ENCODE results near the gene SORCS2. TPM values are rescaled to one million over a fixed set of nuclear protein-coding genes. Genes with fewer than 3 reads are reported as not detected.

SORCS2 gene
- total RNA-seq, 1 donor: under 0.01 TPM

DNA sequence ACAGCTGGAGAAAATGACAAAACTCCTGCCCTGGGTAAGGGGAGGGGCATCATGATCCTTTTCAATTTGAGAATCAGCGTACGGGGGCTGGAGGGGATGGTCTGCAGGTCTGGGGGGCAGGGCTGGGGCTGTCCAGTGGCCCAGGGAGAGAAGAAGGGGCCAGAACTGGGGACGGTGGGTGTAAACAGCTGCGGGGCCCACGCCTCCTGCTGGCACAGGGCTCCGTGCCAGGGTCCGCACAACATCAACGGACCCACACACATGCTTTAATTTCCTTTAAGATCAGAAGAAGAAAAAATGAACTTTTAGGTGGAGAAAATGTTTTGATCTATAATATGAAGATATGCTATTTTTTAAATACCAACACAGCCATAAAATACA is 190.3 kb downstream of the SORCS2 start:
- no peak for DNase-seq (ENCODE audit: low read depth in 2 of 3, low spot score in 2 of 3)

DNA sequence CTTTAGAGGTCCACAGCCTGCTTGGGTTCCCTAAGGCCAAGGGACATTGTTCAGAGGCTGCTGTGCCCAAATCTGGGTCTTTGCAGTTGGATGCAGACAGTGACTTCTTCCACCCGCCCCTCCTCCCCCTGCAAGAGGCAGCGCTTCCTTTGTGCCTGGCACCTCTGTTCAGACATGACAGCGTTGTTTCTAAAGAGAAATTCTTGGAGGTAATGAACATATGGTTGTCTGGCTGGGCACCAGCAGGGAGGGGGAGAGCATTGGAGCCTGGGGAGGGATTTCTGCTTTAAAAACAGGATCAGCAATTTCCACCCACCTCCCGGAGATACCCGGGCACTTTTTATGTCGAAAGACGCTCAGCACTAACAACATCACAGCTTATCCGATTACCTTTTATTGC is 190.9 kb downstream of the SORCS2 start:
- DNase-seq (ENCODE audit: low read depth in 2 of 3, low spot score in 2 of 3): no peak

DNA sequence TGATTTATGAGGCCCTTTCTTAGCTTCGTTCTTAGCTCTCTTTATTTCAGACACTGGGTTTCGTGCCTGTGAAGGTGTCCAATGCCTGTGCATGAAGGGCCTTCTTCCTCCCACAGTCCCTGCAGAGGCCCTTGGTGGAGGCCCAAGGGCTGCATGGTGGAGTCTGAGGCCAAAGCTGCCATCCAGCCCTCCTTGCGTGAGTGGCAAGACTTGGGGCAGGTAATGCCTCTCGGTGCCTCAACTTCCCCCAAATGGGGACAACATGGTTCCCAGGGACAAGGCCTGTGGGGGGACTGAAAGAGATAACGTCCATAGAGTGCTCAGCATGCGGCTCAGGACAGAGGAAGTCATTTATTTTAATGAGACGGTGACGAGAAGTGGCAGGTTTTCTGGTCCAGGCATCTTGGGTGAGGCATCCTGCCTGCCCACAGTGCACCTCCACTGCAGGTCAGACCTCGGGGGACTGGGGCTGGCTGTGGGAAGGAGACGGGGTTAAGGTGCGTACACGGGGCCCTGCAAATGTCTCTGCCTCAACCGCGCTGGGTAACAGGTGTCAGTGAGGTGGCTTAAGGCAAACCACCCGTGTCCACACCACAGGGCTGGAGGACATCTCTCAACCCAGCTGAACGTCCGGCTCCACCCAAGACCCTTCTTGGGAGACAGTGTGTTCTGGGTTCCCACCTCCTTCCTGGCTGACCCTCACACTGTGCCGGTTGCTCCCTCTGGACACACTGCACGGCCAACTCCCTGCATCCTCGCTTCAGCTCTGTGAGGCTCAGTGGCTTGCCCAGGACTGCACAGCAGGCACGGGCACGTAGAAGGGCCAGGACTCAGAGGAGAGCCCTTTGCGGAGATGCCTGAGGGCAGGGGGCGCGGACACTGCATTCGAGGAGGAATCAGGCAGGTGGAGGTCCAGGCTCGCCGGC is 191.9 kb downstream of the SORCS2 start:
- no peak for DNase-seq (ENCODE audit: low read depth in 2 of 3, low spot score in 2 of 3)

DNA sequence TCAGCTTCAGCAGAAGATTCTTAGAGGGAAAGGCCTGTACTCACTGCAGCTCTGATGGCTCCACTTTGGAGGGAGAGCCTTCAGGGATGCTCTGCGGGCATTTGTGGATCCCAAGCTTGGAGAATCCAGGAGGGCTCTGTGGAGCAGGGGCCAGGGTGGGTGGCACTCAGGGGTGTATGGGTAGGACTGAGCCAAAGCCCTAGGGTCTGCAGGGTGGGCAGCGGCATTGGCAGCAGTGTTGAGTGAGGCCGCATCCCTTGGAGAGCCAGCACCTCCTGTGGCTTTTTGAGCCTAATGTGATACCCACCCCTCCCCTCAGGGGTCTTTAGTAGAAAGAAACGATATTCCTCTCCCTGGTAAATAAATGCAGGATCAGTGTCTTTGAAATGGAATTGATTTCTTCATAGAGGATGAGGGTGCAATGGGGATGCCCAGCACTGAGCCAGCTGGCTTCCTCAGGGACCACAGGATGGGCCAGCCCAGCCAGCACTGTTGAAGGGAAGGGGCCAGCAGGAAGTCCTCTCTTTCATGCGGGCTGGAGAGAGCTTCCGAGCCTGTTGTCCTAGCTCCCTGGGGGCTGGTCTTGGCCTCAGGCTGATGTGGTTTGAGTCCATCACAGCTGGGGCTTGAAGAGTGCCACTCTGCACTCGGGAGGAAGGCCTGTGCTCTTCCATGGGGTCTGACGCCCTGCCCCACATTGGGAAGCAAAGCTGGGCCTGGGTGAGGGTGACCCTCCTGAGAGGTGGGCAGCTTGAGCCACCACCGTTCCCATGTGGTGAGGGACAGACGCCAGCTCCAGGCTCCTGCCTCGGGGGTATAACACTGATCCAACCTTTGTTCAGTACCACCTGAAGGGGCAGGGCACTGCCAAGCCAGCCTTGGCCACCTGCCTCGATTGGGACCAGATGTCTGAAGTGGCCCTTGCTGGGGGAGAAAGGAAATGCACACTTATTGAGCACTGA is 192.9 kb downstream of the SORCS2 start:
- no peak for DNase-seq (ENCODE audit: low read depth in 2 of 3, low spot score in 2 of 3)

DNA sequence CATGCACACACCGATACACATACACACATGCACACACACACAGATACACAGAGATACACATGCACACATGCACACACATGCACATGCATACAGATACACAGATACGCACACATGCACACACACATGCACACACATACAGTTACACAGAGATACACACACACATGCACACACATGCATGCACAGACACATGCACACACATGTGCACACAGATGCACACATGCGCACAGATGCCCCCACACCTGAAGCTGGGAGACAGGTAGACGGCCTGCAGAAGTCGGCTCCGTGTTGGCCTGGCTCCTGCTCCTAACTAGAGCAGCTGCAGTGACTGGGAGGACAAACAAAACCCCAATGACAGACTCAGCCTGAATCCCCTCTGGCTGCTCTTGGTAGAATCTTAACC is 195.6 kb downstream of the SORCS2 start:
- DNase-seq (ENCODE audit: low read depth in 2 of 3, low spot score in 2 of 3): no peak

DNA sequence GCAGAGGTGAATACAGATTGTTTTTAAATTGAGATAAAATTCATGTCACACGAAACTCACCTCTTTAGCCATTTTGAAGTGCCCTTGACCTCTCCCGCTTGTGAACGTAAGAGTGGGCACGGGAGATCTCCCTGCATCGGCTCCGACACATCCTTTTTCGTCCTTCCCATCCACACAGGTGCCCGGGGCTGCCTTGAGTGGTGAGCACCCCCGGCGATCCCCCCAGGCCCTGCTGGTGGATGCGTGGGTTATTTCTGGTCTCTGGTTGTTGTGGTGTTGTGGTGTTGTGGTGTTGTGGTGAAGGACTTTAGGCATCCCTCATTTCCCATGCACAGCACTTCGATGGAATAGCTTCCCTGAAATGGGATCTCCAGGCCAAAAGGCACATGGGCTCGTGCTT is 196.3 kb downstream of the SORCS2 start:
- DNase-seq (ENCODE audit: low read depth in 2 of 3, low spot score in 2 of 3): no peak

- DNase-seq (ENCODE audit: low read depth in 2 of 3, low spot score in 2 of 3): no peak
Measured at GRCh38 chr4:7389101-7389701, 196.9 kb downstream of the SORCS2 start.

- DNase-seq (ENCODE audit: low read depth in 2 of 3, low spot score in 2 of 3): no peak
Measured at GRCh38 chr4:7389719-7390118, 197.4 kb downstream of the SORCS2 start.

GRCh38 chr4:7390336-7390735 is 198.0 kb downstream of the SORCS2 start:
- no peak for DNase-seq (ENCODE audit: low read depth in 2 of 3, low spot score in 2 of 3)

- DNase-seq (ENCODE audit: low read depth in 2 of 3, low spot score in 2 of 3): no peak
Measured at GRCh38 chr4:7390906-7391636, 198.7 kb downstream of the SORCS2 start.

- DNase-seq (ENCODE audit: low read depth in 2 of 3, low spot score in 2 of 3): no peak
Measured at GRCh38 chr4:7391637-7392437, 199.5 kb downstream of the SORCS2 start.

- no peak for DNase-seq (ENCODE audit: low read depth in 2 of 3, low spot score in 2 of 3)
Measured at GRCh38 chr4:7392438-7393421, 200.4 kb downstream of the SORCS2 start.

- DNase-seq (ENCODE audit: low read depth in 2 of 3, low spot score in 2 of 3): no peak
Measured at GRCh38 chr4:7393601-7394575, 201.6 kb downstream of the SORCS2 start.

GRCh38 chr4:7394681-7395451 is 202.5 kb downstream of the SORCS2 start:
- no peak for DNase-seq (ENCODE audit: low read depth in 2 of 3, low spot score in 2 of 3)

DNA sequence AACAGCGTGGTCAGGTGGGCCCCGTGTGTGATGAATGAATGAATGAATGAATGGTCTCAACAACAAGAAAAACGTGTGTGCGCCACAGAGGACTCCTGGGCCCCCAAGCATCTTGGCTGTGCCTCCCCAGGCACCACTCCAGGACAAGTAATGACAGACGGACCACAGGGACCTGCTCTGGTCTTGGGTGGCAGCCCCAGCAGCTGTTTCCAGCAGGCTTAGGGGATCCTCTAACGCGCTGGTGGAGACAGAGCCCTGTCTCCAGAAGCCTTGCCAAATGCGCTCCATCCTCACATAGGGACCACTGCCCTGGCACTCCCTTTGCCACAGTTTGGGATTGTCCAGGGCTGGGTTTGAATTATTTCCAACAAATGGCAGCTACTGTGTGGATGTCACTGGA is 203.3 kb downstream of the SORCS2 start:
- DNase-seq (ENCODE audit: low read depth in 2 of 3, low spot score in 2 of 3): no peak

DNA sequence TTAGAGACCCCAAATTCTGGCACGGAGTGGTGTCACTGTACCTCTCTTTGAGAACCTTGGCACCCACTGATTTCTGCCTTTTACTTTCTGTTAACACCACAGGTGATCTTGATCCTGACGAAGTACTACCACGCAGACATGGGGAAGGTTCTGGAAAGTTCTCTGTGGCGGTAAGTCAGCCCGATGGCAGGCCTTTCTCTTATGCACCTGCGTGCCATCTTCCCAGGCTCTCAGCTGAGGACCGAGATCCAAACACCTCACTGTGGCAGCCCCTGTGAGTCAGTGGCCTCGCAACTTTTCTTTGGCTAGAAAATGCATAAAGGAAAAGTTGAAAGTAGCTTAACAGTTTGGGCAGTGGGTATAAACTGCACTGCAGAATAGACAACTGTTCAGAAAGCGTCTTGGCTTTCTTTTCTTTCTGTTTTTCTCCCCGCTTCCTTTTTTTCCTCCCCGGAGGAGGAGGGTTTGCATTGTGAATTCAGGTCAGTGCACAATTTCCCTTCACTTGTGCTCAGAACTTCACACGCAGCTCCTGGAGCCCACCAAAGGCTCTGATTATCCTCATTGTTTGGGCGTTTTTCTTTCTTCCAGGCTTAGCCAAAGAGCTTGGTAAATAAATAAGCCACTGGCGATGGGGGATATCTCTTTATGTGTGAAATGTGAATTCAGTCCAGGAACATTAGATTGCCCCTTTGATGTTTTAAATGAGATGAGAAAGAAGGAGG is 204.0 kb downstream of the SORCS2 start:
- DNase-seq (ENCODE audit: low read depth in 2 of 3, low spot score in 2 of 3): no peak

Measured in hematopoietic multipotent progenitor cell (in vitro differentiated cells).